ENCODE results near the gene PLEKHF1.

The PLEKHF1 gene

DNA sequence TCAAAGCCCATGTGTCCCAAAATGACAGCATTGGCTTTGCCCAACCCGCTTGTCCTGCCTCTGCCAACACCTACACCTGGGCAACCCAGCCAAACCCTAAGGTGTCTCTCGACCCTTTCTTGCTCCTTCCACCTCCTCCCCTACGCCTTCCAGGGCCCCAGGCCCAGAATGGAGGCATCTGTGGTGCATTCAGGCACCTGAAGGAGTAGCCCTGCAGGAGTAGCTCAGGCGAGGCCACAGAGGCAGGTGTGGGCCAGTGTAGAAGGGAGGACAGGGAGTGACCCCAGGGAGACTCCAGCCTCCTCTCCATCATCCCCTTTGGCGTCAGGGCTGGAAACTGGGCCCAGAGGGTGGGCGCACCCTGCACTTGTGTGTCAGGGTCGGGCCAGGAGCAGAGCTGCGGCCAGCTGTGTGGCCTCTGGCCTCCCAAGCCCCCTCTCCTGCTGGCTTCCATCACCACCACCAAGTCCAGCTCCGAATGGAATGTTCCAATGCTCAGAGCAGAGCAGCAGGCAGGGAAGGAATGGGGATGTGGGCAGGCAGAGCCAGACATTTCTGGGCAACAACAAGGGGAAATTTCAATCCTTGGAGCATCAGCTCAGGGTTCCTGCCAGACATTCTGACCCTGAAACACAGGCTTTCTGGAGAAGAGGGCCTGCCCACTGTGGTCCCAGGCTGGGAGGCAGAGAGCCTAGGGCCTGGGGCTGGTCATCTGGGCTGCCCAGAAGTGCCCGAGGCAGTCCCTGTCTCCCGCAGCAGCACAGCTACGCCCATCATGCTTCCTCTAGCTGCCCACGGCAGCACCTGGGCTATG lies 16.4 kb downstream of the PLEKHF1 start:
- no peak for DNase-seq

DNA sequence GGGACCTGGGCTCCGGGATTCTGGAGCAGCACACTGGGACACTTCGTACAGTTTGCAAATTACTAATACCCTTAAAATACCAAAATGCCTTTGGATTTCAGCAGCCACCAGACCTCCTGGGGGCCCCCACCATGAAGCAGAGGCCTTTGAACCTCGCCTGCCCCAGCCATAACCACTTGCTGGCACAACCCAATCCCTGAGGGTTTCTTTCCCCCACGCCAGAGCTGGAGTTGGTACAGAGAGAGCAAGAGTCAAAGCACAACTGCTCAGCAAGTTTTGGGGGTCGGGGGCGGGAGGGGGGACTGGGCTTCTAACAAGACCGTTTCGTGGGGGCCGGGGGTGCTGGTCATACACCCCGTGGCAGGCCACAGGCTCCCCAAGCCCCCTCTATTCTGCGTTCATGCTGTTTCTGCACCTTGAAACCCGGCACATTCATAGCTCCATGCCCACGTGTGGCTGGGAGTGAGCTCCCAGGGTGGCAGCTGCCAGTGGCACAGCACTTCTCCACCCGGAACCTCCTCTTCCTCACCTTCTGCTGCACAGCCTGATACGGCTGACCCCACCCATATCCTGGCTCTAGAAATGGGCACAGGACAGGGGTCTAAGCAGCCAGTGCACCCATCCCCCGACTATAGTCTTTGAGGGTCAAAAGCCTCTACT lies 17.1 kb downstream of the PLEKHF1 start:
- no peak for DNase-seq

DNA sequence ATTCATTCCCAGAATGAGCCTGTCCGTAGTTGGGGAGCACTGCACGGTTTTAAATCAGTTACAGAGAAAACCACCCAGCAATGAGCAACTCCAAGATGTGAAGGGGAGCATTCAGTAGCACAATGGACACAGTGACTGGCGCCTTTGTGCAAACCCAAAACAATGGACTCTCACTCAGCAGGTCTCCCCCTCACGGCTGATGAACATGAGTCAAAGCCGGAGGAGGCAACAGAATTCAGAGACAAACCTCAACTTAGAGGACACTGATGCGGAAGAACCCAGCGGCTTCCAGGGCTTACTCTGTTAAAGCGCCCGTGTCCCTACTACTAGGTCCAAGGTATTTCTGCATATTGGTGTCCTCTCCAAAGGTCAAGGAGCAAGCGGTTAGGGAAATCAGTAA lies 17.7 kb downstream of the PLEKHF1 start:
- DNase-seq, result no peak

DNA sequence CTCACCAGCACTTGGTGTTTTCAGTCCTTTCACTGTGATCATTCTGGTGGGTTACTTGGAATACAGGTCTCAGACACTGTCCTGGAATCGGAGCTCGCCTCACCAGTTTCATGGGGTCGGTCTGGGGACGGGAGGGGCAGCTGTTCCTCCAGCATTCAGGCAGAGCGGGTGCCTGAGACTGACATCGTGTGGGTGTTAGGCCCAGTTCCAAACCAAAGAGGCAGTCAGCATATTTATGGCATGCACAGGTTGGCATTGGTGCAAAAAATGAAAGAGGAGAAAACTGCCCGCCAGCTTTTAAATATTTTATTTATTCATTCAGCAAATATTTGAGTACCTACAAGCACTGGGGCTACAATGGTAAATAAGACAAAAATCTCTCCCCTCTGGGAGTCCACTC lies 20.1 kb downstream of the PLEKHF1 start:
- DNase-seq, result no peak

DNA sequence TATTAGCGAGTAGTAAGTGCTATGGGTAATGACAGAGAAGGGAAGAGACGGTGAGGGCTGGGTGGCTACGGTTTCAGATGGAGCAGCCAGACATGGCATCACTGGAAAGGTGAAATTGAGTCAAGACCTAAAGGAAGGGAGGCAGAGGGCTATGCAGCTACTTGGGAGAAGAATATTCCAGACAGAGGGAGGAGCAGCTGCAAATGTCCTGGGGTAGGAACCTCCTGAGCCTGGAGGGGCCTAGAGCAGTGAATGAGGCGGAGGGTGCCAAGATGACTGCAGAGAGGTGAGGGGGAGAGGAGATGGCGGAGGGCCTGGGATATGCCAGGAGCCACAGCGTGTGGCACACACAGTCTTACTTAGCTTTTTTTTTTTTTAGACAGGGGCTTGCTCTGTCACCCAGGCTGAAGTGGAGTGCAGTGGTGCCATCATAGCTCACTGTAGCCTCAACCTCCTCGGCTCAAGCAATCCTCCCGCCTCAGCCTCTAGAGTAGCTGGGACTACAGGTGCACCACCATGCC lies 21.1 kb downstream of the PLEKHF1 start:
- no peak for DNase-seq

DNA sequence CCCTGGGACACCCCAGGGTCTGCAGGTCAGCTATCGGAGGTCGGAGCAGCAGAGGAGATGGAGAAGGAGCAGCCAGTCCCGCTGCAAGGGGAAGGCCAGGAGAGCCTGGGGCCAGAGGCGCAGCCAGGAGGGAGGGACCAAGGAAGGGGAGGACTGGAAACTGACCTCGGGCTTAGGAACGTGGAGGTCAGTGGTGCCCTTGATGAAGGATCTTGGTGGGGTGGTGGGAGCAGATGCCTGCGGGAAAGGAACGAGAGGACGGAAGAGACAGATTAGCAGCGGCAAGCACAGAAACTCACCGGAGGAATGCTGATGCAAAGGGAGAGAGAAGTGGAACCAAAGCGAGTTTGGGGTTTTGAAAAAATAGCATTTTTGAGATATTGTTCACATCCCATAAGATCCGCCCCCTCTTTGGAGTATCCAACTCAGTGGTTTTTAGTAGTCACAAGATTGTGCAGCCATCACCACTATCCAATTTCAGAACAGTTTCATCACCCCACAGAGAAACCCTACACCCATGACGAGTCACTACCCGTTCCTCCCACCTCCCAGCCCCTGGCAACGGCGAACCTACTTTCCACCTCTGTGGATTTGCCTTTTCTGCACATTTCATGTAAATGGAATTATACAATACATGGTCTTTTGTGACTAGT lies 22.1 kb downstream of the PLEKHF1 start:
- DNase-seq, result peak; percentile 95

DNA sequence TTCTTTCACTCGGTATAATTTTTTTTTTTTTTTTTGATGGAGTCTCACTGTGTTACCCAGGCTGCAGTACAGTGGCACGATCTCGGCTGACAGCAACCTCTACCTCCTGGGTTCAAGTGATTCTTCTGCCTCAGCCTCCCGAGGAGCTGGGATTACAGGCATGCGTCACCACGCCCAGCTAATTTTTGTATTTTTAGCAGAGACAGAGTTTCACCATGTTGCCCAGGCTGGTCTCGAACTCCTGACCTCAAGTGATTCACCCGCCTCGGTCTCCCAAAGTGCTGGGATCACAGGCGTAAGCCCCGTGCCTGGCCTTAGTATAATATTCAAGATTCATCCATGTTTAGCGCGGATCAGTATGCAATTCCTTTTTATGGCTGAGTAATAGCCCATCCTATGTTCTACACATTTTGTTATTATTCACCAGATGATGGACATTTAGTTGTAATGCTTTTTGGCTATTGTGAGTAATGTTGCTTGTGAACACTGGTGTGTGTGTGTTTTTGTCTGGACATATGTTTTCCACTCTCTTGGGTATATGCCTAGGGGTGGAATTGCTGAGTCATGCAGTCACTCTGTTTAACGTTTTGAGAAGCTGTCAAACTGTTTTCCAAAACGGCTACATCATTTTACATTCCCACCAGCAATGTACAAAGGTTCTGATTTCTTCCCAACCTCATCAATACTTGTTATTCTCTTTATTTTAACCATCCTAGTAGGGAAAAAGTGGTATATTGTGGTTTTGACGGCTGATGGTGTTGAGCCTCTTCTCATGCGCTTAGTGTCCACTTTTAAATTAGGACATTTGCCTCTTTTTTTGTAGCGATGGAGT lies 22.9 kb downstream of the PLEKHF1 start:
- DNase-seq, result peak; percentile 70

DNA sequence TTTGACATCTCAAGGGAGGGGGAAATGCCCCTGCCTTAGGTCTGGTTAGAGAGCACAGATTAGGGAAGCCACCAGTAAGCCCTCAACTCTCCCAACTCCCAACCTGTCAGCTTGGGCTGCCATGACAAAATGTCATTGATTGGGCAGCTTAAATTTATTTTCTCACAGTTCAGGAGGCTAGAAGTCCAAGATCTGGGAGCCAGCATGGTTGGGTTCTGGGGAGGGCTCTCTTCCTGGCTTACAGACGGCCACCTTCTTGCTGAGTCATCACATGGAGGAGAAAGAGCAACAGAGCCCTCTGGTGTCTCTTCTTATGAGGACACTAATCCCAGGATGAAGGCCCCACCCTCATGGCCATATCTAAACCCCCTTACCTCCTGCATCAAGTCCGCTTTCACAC lies 25.6 kb downstream of the PLEKHF1 start:
- peak; percentile 66 for DNase-seq

DNA sequence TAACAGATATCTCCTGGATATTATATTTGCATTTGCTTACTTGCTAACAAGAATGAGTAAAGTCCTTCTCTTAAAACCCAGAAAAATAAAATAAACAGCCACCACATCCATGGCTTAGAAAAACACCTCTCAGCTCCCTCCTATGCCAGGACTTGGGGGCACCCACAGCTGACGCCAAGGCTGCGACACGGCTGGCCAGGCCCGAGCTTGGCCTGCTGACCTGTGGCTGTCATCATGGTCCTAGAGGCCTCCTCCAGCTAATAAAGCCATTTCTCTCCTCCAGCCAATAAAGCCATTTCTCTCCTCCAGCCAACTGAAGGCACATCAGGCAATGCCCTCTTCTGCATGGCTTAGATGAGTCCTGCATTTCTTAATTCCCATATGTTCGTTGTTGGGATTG lies 28.9 kb downstream of the PLEKHF1 start:
- DNase-seq, result no peak

DNA sequence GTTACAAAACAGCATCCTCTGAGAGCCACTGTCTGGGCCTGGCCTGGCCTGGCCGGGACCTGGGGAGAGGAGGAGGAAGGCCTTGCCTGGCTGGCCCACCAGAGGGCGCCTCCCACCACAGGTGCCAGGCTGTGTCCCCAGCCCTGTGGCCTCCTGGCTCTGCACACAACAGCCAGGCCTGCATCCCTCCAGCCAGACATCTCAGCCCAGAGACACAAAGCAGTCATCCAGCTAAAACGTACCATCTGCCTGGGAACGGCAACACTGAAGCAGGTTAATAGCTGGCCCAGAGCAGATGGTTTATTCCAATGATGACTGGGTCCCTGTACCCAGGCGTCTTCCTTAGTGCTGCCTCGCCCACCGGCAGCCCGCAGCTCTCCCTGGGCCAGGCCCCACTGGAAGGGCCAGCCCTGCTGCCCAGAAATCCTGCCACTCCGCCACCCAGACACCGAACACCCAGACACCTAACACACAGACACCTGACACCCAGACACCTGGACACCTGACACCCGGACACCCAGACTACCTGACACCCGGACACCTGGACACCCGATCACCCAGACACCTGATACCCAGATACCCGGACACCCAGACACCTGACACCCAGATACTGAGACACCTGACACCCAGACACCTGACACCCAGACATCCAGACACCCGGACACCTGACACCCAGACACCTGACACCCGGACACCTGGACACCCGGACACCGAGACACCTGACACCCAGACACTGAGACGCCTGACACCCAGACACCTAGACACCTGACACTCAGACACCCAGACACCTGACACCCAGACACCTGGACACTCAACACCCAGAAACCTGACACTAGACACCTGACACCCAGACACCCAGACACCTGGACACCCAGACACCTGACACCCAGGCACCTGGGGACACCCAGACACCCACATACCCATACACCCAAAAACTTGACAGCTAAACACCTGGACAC lies 29.7 kb downstream of the PLEKHF1 start:
- peak; percentile 61 for DNase-seq

DNA sequence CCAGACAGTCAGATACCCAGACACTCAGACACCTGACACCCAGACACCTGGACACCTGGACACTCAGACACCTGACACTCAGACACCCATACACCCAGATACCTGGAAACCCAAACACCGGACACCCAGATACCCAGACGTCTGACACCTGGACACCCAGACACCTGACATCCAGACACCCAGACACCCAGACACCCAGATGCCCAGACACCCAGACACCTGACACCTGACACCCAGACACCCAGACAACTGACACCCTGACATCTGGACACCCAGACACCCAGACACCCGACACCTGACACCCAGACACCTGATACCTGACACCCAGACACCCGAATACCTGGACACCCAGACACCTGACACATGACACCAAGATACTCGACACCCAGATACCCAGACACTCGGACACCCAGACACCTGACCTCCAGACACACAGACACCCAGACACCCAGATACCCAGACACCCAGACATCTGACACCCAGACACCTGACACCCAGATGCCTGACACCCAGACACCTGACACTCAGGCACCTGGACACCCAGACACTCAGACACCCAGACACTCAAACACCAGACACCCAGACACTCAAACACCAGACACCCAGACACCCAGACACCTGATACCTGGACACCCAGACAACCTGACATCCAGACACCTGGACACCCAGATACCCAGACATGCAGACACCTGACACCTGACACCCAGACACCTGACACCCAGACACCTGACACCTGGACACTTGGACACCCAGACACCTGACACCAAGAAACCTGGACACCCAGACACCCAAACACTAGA lies 30.7 kb downstream of the PLEKHF1 start:
- no peak for DNase-seq

DNA sequence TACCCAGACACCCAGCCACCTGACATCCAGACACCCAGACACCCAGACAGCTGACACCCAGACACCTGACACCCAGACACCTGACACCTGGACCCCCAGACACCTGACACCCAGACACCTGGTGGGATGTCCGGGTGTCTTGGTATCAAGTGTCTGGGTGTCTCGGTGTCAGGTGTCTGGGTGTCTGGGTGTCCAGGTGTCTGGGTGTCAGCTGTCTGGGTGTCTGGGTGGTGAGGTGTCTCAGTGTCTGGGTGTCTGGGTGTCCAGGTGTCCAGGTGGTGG lies 31.2 kb downstream of the PLEKHF1 start:
- DNase-seq, result no peak

DNA sequence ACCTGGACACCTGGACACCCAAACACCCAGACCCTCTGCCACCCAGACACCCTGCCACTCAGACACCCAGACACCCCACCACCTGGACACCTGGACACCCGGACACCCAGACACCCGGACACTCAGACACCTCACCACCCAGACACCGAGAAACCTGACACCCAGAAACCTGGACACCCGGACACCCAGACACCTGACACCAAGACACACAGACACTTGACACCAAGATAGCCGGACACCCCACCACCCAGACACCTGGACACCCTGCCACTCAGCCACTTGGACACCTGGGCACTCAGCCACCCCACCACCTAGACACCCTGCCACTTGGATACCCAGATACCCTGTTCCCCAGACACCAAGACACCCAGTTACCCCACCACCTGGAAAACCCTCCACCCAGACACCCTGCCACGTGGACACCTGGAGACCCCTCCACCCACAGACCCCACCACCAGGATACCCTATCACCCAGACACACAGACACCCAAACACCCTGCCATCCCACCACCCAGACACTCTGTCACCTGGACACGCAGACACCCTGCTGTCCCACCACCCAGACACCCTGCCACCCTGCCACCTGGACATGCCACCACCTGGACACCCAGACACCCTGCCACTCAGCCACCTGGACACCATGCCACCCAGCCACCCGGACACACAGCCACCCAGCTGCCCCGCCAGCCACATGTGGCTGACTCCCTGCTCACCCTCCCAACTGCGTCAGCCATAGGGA lies 32.4 kb downstream of the PLEKHF1 start:
- DNase-seq, result no peak

DNA sequence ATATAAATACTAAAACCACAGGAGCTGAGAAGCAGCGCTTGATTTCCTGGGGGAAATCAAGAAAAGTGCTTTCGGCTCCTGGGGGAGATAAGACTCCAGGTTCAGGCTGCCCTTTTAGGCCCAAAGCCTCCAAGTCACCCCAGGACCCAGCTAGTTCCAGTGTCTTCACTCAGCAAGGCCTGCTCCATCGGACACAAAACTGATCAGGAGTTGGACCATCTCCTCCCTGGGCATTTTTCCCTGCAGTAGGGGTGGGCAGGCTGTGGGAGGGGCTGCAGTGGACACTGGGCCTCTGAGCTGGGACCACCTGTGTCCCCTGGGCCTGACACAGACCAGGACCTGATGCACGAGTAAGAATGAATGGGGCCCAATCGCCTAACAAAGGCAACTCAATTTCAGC lies 34.6 kb downstream of the PLEKHF1 start:
- no peak for DNase-seq

DNA sequence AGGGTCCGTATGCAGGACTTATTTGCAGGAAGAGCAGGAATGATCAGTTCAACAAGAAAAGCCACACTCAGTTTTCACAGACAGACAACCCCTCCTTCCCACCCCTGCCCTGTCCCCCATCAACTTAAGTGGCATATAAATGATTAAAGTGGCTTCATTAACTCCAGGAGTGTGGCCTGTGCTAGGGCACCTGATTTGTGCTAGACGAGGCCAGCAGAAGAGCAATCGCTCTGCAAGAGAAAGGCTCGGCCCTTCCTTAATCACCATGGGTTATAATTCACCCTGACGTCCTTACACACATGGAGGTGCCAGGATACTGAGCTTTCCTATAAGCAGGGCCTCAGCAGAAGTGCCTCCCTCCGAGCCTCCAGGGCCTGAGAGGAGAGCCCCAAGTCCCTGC lies 35.2 kb downstream of the PLEKHF1 start:
- DNase-seq, result no peak

DNA sequence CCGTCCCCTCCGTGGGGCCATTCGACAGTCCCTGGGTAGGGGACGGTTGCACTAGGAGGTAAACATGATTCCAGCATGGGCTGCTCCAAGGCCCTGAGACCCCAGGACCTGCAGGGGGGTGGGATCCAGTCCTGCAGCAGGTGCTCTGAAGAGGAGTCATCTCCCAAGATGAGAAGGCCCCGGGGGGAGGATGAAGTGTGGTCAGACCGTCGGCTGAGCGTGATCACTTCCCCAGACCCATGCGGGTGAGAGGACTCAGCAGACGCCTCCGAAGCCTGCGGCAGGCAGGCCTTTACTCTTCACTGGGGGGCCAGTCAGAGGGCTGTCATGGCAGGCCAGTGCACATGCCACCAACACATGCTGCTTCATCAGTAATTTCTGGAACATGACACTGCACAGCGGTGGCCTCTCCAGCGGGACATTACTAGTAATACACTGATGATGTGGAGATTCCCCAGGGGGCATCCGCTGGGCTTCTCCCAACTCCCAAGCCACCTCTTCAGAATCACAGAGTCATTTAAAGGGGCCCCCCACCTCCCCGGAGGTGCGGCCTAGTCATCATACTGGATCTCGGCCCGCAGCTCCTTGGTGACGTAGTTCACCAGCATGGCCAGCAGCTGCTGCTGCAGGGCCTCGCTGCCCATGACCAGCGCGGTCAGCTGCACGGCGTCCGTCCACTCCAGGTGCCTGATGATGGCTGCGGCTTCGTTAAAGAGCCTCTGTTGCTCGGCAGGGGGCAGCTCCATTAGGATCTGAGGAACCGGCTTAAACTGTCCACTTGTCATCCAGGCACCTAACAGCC lies 37.1 kb downstream of the PLEKHF1 start:
- no peak for DNase-seq

DNA sequence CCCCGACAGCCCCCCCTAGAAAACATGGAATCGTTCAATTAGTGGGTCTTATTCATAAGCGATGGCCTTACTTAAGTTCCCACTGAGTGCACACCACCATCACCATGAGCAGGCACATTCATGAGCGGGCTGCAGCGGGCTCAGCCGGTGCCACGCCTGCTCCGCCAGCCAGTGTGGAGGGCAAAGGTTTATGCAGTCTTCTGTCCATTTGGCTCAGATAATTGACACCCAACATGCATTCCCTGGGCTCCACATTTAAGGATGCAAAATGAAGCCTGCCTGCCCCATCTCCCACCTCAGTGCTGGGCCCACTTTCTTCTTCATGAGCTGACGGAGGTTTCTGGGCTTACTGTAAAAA lies 37.7 kb downstream of the PLEKHF1 start:
- no peak for DNase-seq

DNA sequence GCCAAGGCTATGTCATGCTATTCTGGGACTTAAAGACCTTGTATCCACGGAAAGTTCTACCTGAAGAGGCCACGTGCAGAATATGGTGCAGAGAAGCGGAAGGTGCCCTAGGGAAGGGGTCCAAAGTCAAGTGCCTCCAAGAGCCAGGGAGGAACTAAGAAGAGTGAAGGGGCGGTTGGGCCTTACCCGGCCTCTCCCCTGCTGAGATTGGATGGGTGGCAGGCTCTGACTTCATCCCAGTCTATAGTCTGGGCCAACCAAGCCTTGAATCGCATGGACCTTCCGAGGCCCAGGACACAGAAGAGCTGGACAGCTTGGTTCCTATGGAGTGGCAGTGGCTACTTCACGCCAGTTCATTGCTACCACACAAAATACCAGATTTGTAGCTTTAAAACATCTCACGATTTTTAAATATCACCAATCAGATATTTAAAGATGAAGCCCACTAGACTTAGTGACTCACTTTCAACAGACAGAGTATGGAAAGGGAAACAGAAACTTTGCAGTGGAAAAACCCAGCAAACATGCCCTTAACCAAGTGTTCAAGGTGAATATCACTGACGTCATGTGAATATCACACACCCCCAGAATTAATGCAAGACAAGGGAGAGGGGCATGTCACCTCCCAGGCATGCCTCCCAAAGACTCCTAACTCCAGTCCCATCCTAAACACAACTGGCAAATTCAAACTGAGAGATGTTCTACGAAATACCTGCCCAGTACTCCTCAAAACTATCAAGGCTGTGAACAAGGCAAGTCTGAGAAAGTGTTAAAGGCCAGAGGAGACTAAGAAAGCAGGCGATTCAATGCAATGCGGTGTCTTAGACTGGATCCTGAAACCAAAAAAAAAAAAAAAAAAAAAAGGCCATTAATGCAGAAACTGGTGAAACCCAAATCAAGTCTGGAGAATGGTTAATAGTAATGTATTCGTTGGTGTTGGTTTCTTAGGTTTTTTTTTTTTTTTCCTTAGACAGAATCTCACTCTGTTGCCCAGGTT lies 39.6 kb downstream of the PLEKHF1 start:
- no peak for DNase-seq
